ENCODE measurements around the gene SLC25A24.
A peak's percentile ranks its signal among the peaks of the same experiment; 100 is the strongest.
"Not testable (repeated sequence)": the region's sequence is repeated elsewhere in the genome, so short reads cannot be mapped to it uniquely, and the experiment has no call there.

SLC25A24 gene

DNA sequence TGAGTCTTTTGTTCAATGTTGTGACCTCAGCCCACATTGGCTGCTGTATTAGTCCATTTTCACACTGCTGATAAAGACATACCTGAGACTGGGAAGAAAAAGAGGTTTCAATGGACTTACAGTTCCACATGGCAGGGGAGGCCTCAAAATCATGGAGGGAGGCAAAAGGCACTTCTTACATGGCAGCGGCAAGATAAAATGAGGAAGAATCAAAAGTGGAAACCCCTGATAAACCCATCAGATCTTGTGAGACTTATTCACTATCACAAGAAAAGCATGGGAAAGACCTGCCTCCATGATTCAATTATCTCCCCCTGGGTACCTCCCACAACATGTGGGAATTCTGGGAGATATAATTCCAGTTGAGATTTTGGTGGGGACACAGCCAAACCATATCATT is 68.9 kb downstream of the SLC25A24 start:
- H2BK12ac ChIP-seq (ENCODE audit: low read length in 2 of 2); H3K9me3 ChIP-seq (ENCODE audit: control insufficient read depth, low read length); H4K8ac ChIP-seq (ENCODE audit: low read length); H2BK5ac ChIP-seq (ENCODE audit: low read depth, low read length, poor library complexity, severe bottlenecking); H2BK120ac ChIP-seq (ENCODE audit: low read depth, low read length); H2AFZ ChIP-seq (ENCODE audit: low read depth, low read length); H3K14ac ChIP-seq (ENCODE audit: low read length in 2 of 2); H2AK5ac ChIP-seq (ENCODE audit: low read length, severe bottlenecking); H3K18ac ChIP-seq (ENCODE audit: low read depth in 1 of 2, low read length in 2 of 2); H3K79me1 ChIP-seq (replicated peaks; ENCODE audit: low read length, poor library complexity, severe bottlenecking); H3K4ac ChIP-seq (ENCODE audit: low read depth in 1 of 2, low read length in 2 of 2); H3K27ac ChIP-seq (ENCODE audit: low read length, poor library complexity, severe bottlenecking); H3K27me3 ChIP-seq (ENCODE audit: control insufficient read depth in 1 of 2, insufficient read depth in 1 of 2, low read length in 2 of 2); H3K4me3 ChIP-seq (ENCODE audit: insufficient read depth in 1 of 2, low read depth in 1 of 2, low read length in 2 of 2); H3K4me2 ChIP-seq (ENCODE audit: low read length, poor library complexity, severe bottlenecking); H4K91ac ChIP-seq (ENCODE audit: low read length); H3K23ac ChIP-seq (ENCODE audit: low read length in 2 of 2); H3K9ac ChIP-seq (ENCODE audit: low read length); H2BK15ac ChIP-seq (ENCODE audit: low read depth, poor library complexity, severe bottlenecking); DNase-seq; H3K4me1 ChIP-seq (ENCODE audit: control insufficient read depth, insufficient read depth, low read depth, low read length): not testable (repeated sequence)
- H3K36me3 ChIP-seq (ENCODE audit: control insufficient read depth in 1 of 2, insufficient read depth in 2 of 2, low read depth in 1 of 2, low read length in 2 of 2), result peaks cover 11 to 47% of the 10 kb centered on the region in 2 experiments
- WGBS, result 100% methylated on average over 1 of the region's 1 CpG

- no peak overlapping the region for H4K91ac ChIP-seq (ENCODE audit: low read length)
- no peaks in the 10 kb centered on the region for H3K27me3 ChIP-seq (ENCODE audit: control insufficient read depth in 1 of 2, insufficient read depth in 1 of 2, low read length in 2 of 2)
- no peak overlapping the region for H3K4me2 ChIP-seq (ENCODE audit: low read length, poor library complexity, severe bottlenecking)
- no peaks in the 10 kb centered on the region for H3K9me3 ChIP-seq (ENCODE audit: control insufficient read depth, low read length)
- H2BK120ac ChIP-seq (ENCODE audit: low read depth, low read length), result no peak overlapping the region
- H3K79me1 ChIP-seq (replicated peaks; ENCODE audit: low read length, poor library complexity, severe bottlenecking), result peaks cover 3% of the 10 kb centered on the region
- no peak overlapping the region for H3K9ac ChIP-seq (ENCODE audit: low read length)
- no peak overlapping the region for H4K8ac ChIP-seq (ENCODE audit: low read length)
- no peak for DNase-seq
- no peaks in the 10 kb centered on the region for H3K4me1 ChIP-seq (ENCODE audit: control insufficient read depth, insufficient read depth, low read depth, low read length)
- H3K18ac ChIP-seq (ENCODE audit: low read depth in 1 of 2, low read length in 2 of 2), result no peak overlapping the region
- H3K36me3 ChIP-seq (ENCODE audit: control insufficient read depth in 1 of 2, insufficient read depth in 2 of 2, low read depth in 1 of 2, low read length in 2 of 2), result peaks cover 11 to 42% of the 10 kb centered on the region in 2 experiments
- H2BK5ac ChIP-seq (ENCODE audit: low read depth, low read length, poor library complexity, severe bottlenecking), result no peak overlapping the region
- H2BK15ac ChIP-seq (ENCODE audit: low read depth, poor library complexity, severe bottlenecking), result no peak overlapping the region
- H2AFZ ChIP-seq (ENCODE audit: low read depth, low read length), result no peak overlapping the region
- H3K14ac ChIP-seq (ENCODE audit: low read length in 2 of 2), result no peak overlapping the region
- no peak overlapping the region for H3K23ac ChIP-seq (ENCODE audit: low read length in 2 of 2)
- no peak overlapping the region for H3K27ac ChIP-seq (ENCODE audit: low read length, poor library complexity, severe bottlenecking)
- no peak overlapping the region for H2BK12ac ChIP-seq (ENCODE audit: low read length in 2 of 2)
- no peak overlapping the region for H2AK5ac ChIP-seq (ENCODE audit: low read length, severe bottlenecking)
- 89% methylated on average over 2 of the region's 2 CpGs for WGBS
- no peak overlapping the region for H3K4ac ChIP-seq (ENCODE audit: low read depth in 1 of 2, low read length in 2 of 2)
- H3K4me3 ChIP-seq (ENCODE audit: insufficient read depth in 1 of 2, low read depth in 1 of 2, low read length in 2 of 2), result no peak overlapping the region
These were observed 69.3 kb downstream of the SLC25A24 start for GRCh38 chr1:108130794-108131193.

DNA sequence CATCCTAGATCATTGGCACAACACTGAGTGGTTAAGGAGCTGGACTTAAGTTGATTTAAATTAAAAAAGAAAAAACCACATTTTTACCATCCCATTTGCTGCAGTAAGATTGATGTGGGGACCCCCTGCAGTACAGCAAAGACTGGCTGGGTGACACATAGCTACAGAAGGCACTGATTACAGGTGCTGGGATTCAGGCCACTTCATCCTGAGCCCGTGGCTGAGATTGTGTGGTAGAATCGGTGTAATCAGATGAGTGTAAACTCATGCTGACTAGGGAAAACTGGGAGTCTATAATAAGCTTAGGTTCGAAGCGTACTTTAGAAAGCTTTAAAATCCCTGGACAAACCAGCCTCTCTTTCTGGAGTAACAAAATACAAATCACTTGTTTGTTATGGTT is 70.1 kb downstream of the SLC25A24 start:
- no peak overlapping the region for H3K4me3 ChIP-seq (ENCODE audit: insufficient read depth in 1 of 2, low read depth in 1 of 2, low read length in 2 of 2)
- no peak for DNase-seq
- no peak overlapping the region for H3K27ac ChIP-seq (ENCODE audit: low read length, poor library complexity, severe bottlenecking)
- no peak overlapping the region for H2AK5ac ChIP-seq (ENCODE audit: low read length, severe bottlenecking)
- no peak overlapping the region for H3K4ac ChIP-seq (ENCODE audit: low read depth in 1 of 2, low read length in 2 of 2)
- H3K9ac ChIP-seq (ENCODE audit: low read length), result no peak overlapping the region
- no peak overlapping the region for H3K14ac ChIP-seq (ENCODE audit: low read length in 2 of 2)
- H3K9me3 ChIP-seq (ENCODE audit: control insufficient read depth, low read length), result no peaks in the 10 kb centered on the region
- H3K23ac ChIP-seq (ENCODE audit: low read length in 2 of 2), result no peak overlapping the region
- WGBS, result 87% methylated on average over 4 of the region's 4 CpGs
- H3K27me3 ChIP-seq (ENCODE audit: control insufficient read depth in 1 of 2, insufficient read depth in 1 of 2, low read length in 2 of 2), result no peaks in the 10 kb centered on the region
- no peak overlapping the region for H2AFZ ChIP-seq (ENCODE audit: low read depth, low read length)
- no peak overlapping the region for H4K8ac ChIP-seq (ENCODE audit: low read length)
- H2BK12ac ChIP-seq (ENCODE audit: low read length in 2 of 2), result no peak overlapping the region
- no peak overlapping the region for H3K4me2 ChIP-seq (ENCODE audit: low read length, poor library complexity, severe bottlenecking)
- no peaks in the 10 kb centered on the region for H3K4me1 ChIP-seq (ENCODE audit: control insufficient read depth, insufficient read depth, low read depth, low read length)
- peaks cover 3% of the 10 kb centered on the region for H3K79me1 ChIP-seq (replicated peaks; ENCODE audit: low read length, poor library complexity, severe bottlenecking)
- peaks cover 11 to 34% of the 10 kb centered on the region in 2 experiments for H3K36me3 ChIP-seq (ENCODE audit: control insufficient read depth in 1 of 2, insufficient read depth in 2 of 2, low read depth in 1 of 2, low read length in 2 of 2)
- H2BK5ac ChIP-seq (ENCODE audit: low read depth, low read length, poor library complexity, severe bottlenecking), result no peak overlapping the region
- no peak overlapping the region for H2BK120ac ChIP-seq (ENCODE audit: low read depth, low read length)
- no peak overlapping the region for H3K18ac ChIP-seq (ENCODE audit: low read depth in 1 of 2, low read length in 2 of 2)
- H4K91ac ChIP-seq (ENCODE audit: low read length), result no peak overlapping the region
- no peak overlapping the region for H2BK15ac ChIP-seq (ENCODE audit: low read depth, poor library complexity, severe bottlenecking)

DNA sequence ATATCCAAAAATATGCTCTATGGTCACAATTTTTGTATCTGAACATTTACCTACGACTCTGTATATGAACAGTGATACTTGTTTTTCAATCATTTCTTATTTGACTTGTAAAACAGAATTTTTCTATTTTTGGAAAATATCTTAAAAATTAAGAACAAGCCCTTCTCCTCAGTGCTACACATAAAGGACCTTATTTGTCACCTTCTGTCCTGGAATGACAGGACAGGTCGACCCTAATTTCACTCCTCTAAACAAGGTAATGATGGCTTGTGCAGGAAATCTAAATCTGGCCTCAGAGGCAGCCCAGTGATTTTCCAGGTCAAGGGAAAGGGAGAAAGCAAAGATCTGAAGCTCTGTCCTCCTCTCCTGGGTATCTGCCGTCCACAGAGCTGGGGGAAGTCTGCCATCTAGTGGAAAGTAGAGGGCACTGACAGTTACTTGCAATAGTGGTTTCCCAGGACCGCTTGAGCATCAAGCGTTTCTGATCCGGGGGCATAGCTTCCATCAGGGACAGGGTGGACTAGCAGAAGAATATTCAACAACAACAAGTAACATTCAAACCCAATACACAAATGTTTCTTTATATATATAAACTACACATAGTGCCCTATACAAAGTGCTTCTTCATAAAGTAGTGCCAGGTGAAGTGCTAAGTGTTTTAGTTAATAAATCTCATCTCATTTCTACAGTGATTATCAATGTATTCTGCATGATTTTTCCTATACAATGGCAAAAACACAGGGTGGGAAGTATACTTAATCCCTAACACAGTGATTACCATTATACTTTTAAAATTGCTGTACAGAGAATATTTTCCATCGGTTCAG is 74.6 kb downstream of the SLC25A24 start:
- H3K36me3 ChIP-seq (ENCODE audit: control insufficient read depth in 1 of 2, insufficient read depth in 2 of 2, low read depth in 1 of 2, low read length in 2 of 2), result no peaks in the 10 kb centered on the region
- no peak overlapping the region for H4K8ac ChIP-seq (ENCODE audit: low read length)
- no peaks in the 10 kb centered on the region for H3K9me3 ChIP-seq (ENCODE audit: control insufficient read depth, low read length)
- peaks cover 0 to 8% of the 10 kb centered on the region in 2 experiments for H3K27me3 ChIP-seq (ENCODE audit: control insufficient read depth in 1 of 2, insufficient read depth in 1 of 2, low read length in 2 of 2)
- peak; percentile 78 for DNase-seq
- H3K27ac ChIP-seq (ENCODE audit: low read length, poor library complexity, severe bottlenecking), result no peak overlapping the region
- no peak overlapping the region for H2BK5ac ChIP-seq (ENCODE audit: low read depth, low read length, poor library complexity, severe bottlenecking)
- H3K18ac ChIP-seq (ENCODE audit: low read depth in 1 of 2, low read length in 2 of 2), result no peak overlapping the region
- H2BK15ac ChIP-seq (ENCODE audit: low read depth, poor library complexity, severe bottlenecking), result no peak overlapping the region
- H3K4ac ChIP-seq (ENCODE audit: low read depth in 1 of 2, low read length in 2 of 2), result no peak overlapping the region
- H2BK12ac ChIP-seq (ENCODE audit: low read length in 2 of 2), result no peak overlapping the region
- no peak overlapping the region for H2AFZ ChIP-seq (ENCODE audit: low read depth, low read length)
- no peak overlapping the region for H2AK5ac ChIP-seq (ENCODE audit: low read length, severe bottlenecking)
- no peak overlapping the region for H2BK120ac ChIP-seq (ENCODE audit: low read depth, low read length)
- H3K4me3 ChIP-seq (ENCODE audit: insufficient read depth in 1 of 2, low read depth in 1 of 2, low read length in 2 of 2), result no peak overlapping the region
- H3K4me1 ChIP-seq (ENCODE audit: control insufficient read depth, insufficient read depth, low read depth, low read length), result peaks cover 2% of the 10 kb centered on the region
- no peaks in the 10 kb centered on the region for H3K79me1 ChIP-seq (replicated peaks; ENCODE audit: low read length, poor library complexity, severe bottlenecking)
- H3K4me2 ChIP-seq (ENCODE audit: low read length, poor library complexity, severe bottlenecking), result no peak overlapping the region
- peak overlapping the region; percentile 31 for H3K9ac ChIP-seq (ENCODE audit: low read length)
- WGBS, result 6% methylated on average over 5 of the region's 7 CpGs
- H3K23ac ChIP-seq (ENCODE audit: low read length in 2 of 2), result no peak overlapping the region
- H4K91ac ChIP-seq (ENCODE audit: low read length), result no peak overlapping the region
- H3K14ac ChIP-seq (ENCODE audit: low read length in 2 of 2), result no peak overlapping the region

Measured in mesenchymal stem cell (in vitro differentiated cells and primary cell).